ENCODE data around the gene DOCK3. TPM values are rescaled to one million over a fixed set of nuclear protein-coding genes. Genes with fewer than 3 reads are reported as not detected.
"Not testable (repeated sequence)": the region's sequence is repeated elsewhere in the genome, so short reads cannot be mapped to it uniquely, and the experiment has no call there.

DOCK3 gene
- total RNA-seq, 1 experiment from 2014 or later, result 0.51 TPM

GRCh38 chr3:51387281-51387680 is 712.6 kb downstream of the DOCK3 start:
- not testable (repeated sequence) for DNase-seq (ENCODE audit: low read depth)

- no peak for DNase-seq (ENCODE audit: low read depth)
Measured at GRCh38 chr3:51388286-51389029, 713.7 kb downstream of the DOCK3 start.

GRCh38 chr3:51389423-51390183 is 714.9 kb downstream of the DOCK3 start:
- peak; percentile 44 for DNase-seq (ENCODE audit: low read depth)

GRCh38 chr3:51390246-51391074 is 715.7 kb downstream of the DOCK3 start:
- DNase-seq (ENCODE audit: low read depth), result no peak

DNA sequence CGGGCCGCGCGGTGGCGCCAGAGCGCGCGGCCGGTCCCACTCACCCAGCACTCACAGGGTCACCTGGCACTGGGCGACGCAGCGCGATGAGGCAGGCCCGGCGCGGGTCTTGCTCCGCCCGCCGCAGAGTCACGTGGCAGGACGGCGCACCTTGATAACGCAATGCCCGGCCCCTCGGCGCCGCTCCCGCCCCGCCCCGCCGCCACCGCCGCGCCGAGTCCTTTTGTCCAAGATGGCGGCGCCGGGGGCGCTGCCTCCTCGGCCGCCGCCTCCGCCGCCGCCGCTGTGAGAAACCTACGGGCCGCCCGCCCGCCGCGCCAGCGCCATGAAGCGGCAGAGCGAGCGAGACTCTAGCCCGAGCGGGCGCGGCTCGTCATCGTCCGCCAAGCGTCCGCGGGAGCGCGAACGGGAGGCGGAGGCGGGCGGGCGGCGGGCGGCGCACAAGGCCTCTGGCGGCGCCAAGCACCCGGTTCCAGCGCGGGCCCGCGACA is 716.4 kb downstream of the DOCK3 start, which contains the start of gene RBM15B:
Gene RBM15B (plus strand): TSS at position 211 of the 491 bp plus-strand sequence. CDS start 115 bp downstream, at position 326.
- DNase-seq (ENCODE audit: low read depth), result peak; percentile 97

DNA sequence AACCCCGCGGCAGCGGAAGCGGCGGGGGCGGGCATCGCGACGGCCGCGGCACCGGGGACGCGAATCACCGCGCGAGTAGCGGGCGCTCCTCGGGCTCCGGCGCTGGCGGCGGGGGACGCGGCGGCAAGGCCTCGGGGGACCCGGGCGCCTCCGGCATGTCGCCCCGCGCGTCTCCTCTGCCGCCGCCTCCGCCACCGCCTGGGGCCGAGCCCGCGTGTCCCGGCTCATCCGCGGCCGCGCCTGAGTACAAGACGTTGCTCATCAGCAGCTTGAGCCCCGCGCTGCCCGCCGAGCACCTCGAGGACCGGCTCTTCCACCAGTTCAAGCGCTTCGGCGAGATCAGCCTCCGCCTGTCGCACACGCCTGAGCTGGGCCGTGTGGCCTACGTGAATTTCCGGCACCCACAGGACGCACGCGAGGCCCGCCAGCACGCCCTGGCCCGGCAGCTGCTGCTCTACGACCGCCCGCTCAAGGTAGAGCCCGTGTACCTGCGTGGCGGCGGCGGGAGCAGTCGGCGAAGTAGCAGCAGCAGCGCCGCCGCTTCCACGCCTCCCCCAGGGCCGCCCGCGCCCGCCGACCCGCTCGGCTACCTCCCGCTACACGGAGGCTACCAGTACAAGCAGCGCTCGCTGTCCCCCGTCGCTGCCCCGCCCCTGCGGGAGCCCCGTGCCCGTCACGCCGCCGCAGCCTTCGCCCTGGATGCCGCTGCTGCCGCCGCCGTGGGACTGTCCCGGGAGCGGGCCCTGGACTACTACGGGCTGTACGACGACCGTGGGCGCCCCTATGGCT is 717.0 kb downstream of the DOCK3 start:
- DNase-seq (ENCODE audit: low read depth), result peak; percentile 35

DNA sequence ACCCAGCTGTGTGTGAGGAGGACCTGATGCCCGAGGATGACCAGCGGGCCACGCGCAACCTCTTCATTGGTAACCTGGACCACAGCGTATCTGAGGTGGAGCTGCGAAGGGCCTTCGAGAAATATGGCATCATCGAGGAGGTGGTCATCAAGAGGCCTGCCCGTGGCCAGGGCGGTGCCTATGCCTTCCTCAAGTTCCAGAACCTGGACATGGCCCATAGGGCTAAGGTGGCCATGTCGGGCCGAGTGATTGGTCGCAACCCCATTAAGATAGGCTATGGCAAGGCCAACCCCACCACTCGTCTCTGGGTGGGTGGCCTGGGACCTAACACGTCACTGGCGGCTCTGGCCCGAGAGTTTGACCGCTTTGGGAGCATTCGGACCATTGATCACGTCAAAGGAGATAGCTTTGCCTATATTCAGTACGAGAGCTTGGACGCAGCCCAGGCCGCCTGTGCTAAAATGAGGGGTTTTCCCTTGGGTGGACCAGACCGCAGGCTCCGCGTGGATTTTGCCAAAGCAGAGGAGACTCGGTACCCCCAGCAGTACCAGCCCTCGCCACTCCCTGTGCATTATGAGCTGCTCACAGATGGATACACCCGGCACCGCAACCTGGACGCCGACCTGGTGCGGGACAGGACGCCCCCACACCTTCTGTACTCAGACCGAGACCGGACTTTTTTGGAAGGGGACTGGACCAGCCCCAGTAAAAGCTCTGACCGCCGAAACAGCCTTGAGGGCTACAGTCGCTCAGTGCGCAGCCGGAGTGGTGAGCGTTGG is 717.8 kb downstream of the DOCK3 start:
- DNase-seq (ENCODE audit: low read depth), result no peak

DNA sequence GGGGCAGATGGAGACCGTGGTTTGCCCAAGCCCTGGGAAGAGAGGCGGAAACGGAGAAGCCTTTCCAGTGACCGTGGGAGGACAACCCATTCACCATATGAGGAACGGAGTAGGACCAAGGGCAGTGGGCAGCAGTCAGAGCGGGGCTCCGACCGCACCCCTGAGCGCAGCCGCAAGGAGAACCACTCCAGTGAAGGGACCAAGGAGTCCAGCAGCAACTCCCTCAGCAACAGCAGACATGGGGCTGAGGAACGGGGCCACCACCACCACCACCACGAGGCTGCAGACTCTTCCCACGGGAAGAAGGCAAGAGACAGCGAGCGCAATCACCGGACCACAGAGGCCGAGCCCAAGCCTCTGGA is 718.4 kb downstream of the DOCK3 start:
- DNase-seq (ENCODE audit: low read depth), result no peak

DNA sequence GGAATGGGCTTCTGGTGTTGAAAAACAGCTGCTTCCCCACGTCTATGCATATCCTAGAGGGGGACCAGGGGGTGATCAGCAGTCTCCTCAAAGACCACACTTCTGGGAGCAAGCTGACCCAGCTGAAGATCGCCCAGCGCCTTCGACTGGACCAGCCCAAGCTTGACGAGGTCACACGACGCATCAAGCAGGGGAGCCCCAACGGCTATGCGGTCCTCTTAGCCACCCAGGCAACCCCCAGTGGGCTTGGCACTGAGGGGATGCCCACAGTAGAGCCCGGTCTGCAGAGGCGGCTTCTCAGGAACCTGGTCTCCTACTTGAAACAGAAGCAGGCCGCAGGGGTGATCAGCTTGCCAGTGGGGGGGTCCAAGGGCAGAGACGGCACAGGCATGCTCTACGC is 718.8 kb downstream of the DOCK3 start:
- no peak for DNase-seq (ENCODE audit: low read depth)

- DNase-seq (ENCODE audit: low read depth), result no peak
Measured at GRCh38 chr3:51394541-51394940, 719.8 kb downstream of the DOCK3 start.

DNA sequence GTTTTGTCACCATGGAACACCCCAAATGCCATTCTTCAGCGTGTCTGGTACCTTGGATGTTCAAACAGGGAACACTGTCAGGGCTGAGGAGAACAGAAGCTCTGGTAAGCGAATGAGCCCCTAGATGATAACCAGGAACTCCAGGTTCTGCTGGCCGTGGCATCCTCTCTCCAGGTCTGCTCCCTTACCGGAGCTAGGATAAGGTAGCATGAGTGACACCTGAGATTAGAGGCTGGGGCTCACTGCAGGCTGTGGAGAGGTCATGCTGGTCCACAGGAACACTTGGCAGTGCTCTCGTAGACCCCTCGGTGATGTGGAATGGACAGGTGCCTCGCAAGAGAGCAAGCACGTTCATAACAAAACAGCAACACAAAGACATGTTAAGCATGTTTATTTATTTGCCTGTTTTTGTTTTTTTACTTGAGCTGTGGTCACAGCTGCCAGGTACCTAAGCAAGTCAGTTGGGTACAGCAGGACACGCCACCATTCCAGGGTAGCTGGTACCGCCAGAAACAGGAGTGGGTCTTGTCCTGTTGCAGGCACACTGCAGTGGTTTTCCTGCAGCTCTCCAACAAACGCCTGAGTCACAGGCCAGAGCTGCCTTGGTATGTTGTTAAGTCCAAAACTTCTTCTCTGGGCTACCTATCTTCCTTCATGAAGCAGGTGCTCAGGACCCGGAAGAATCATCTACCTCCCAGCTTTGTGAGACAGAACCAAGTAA is 720.9 kb downstream of the DOCK3 start:
- no peak for DNase-seq (ENCODE audit: low read depth)

DNA sequence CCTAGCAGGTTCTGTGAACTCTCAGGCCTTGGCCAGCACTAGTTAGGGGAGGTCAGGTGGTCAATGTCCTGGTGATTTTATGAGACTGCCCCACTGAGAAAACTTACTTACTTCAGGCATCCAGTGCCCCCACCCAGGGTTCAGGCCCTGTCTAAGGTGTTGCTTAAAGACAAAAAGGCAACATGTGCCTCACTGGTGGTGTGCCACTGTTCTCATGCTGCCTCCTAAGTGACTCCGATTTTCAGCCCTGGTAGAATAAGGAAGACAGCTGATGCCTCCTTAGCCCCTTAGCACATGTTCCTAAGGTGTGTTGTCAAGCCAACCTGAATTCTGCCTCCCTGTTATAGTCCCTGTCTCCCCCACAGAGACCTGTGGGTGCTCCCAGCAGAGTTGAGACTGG is 721.7 kb downstream of the DOCK3 start:
- DNase-seq (ENCODE audit: low read depth), result no peak

DNA sequence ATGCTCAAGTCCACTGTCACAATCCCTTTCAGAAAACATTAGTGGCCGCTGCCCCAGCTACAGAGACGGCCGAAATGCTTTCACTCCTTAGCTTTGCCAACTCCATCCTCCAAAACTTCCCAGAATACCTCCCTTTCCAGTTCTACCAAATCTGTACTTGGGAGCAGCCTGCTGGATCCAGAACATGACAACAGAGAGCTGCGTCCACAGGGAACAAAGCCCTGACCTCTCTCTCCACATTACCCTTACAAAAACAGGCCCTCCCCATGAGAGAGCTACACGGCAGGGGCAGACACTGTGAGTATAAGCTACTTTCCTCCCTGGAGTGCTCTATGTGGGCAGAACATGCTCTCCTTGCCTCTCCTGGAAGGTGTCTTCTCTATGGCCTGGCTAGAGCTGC is 722.7 kb downstream of the DOCK3 start:
- DNase-seq (ENCODE audit: low read depth), result no peak

DNA sequence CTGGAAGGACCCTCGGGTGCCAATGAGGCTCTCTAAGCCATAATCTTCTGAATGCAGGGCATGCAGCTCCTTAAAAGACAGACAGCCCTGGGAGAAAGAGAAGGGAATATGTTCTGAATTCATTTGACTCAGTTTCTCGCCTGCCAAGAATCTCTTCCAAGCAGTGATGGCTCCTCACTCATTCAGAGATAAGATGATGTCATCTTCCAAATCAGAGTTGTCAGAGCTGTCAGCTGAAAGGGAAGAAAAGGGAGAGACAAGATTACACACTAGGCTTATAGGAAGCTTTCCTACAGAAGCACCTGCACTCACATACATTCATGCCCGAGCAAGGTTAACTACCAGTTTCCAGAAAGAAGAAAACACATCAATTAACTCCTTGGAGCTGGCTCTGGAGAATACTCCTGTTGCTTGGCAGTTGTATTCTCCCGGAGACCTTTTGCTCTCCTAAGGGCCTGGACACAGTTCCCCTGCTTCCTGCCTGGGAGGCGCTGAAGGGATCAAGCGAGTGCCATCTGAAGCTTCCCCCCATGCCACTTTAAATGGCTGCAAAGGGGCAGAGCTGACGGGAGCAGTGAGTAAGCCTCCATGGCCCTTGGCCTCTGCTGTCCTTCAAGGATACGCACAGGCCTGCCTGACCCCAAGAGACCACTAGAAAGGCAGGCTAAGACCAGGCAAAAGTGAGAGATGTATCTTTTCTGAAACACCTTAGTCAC is 724.0 kb downstream of the DOCK3 start:
- no peak for DNase-seq (ENCODE audit: low read depth)

- no peak for DNase-seq (ENCODE audit: low read depth)
Measured at GRCh38 chr3:51400166-51400565, 725.4 kb downstream of the DOCK3 start.

- no peak for DNase-seq (ENCODE audit: low read depth)
Measured at GRCh38 chr3:51401735-51402134, 727.0 kb downstream of the DOCK3 start.

DNA sequence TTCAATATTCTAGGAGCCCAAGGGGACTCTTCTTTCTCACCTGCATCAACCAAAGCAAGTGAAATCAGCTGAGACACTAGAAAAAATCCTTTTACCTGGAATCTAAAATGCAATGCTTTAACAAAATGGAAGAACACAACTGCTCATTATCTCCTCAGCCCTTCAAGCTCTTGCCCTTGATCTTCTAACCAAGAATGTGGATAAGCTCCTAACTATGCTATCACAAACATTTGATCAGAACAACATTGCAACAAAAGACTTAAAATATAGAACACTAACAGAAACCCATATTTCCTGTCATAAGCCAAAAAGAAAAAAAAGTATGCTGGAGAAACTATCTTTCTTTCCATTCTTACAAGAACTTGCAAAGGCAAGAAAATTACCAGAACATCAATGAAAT is 728.9 kb downstream of the DOCK3 start:
- DNase-seq (ENCODE audit: low read depth), result no peak

- DNase-seq (ENCODE audit: low read depth), result no peak
Measured at GRCh38 chr3:51408021-51408420, 733.3 kb downstream of the DOCK3 start.

- no peak for DNase-seq (ENCODE audit: low read depth)
Measured at GRCh38 chr3:51408813-51409212, 734.1 kb downstream of the DOCK3 start.
